Measurements from ENCODE around the gene TRAPPC14. TPM values are rescaled to one million over a fixed set of nuclear protein-coding genes. Genes with fewer than 3 reads are reported as not detected.

TRAPPC14 gene
- polyA plus RNA-seq, 6 donors from 2014 or later = 2.0 to 9.1 (median 3.3) TPM

DNA sequence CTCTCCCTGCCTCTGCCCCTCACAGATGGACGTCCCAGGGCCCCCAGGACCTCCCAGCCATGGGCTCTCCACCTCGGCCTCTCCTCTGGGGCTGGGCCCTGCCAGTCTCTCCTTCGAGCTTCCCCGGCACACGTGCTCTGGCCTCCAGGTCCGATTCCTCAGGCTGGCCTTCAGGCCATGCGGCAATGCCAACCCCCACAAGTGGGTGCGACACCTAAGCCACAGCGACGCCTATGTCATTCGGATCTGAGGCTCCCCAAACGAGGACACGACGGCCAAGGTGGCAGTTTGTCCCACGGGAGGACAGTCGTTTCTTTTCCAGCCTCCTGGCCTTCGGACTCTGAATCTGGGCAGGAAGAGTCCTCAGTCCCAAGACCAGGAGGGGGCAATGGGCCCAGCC, 51.9 kb downstream of the TRAPPC14 start:
- Mint-ChIP-seq H3K36me3 (no peaks in the 10 kb centered on the region), H3K27ac (peak overlapping the region in 1 of 6 donors; percentile 47)

GRCh38 chr7:100105534-100105933, 53.0 kb downstream of the TRAPPC14 start:
- ATAC-seq (ENCODE audit: low read depth in 2 of 2) (no peak), DNase-seq (no peak)
- Mint-ChIP-seq H3K36me3 (no peaks in the 10 kb centered on the region), H3K27ac (peak overlapping the region in 2 of 6 donors; percentile 54 to 87), H3K4me1 (peaks cover 9 to 23% (median 14%) of the 10 kb centered on the region in 3 donors), H3K4me3 (no peak overlapping the region), H3K27me3 (no peaks in the 10 kb centered on the region), H3K9me3 (no peaks in the 10 kb centered on the region)

More for the DNA sequence above, 51.9 kb downstream of the TRAPPC14 start:
- Mint-ChIP-seq H3K9me3 (no peaks in the 10 kb centered on the region), H3K27me3 (no peaks in the 10 kb centered on the region), H3K4me1 (peaks cover 5 to 16% (median 9%) of the 10 kb centered on the region in 3 donors), H3K4me3 (no peak overlapping the region)
- DNase-seq (no peak), ATAC-seq (ENCODE audit: low read depth in 2 of 2) (no peak)

Other genes with a start within 250 kb of the TRAPPC14 start
- 10 to 100 TPM; 12.6 to 39.2 (median 23.1) TPM for gene TRIM4, start 239.2 kb downstream of the TRAPPC14 start, polyA plus RNA-seq (ENCODE audit: low read depth in 6 of 6)
- gene GJC3, start 229.1 kb downstream of the TRAPPC14 start, polyA plus RNA-seq (ENCODE audit: low read depth in 6 of 6) = not detected
- gene AZGP1, start 182.7 kb downstream of the TRAPPC14 start, polyA plus RNA-seq (ENCODE audit: low read depth in 6 of 6) = not detected
- gene ZKSCAN1, start 143.1 kb downstream of the TRAPPC14 start, polyA plus RNA-seq (ENCODE audit: low read depth in 6 of 6) = 10 to 100 TPM; 14.7 to 54.3 (median 36.7) TPM
- gene ZSCAN21, start 108.9 kb downstream of the TRAPPC14 start, polyA plus RNA-seq (ENCODE audit: low read depth in 6 of 6) = 1 to 10 TPM; 4.7 to 9.8 (median 5.7) TPM
- gene ZNF3, start 77.0 kb downstream of the TRAPPC14 start, polyA plus RNA-seq (ENCODE audit: low read depth in 6 of 6) = 10 to 100 TPM; 14.6 to 34.4 (median 21.8) TPM
- 100 to 1,000 TPM; 109 to 249 (median 128) TPM for gene COPS6, start 69.8 kb downstream of the TRAPPC14 start, polyA plus RNA-seq (ENCODE audit: low read depth in 6 of 6)
- gene MCM7, start 57.3 kb downstream of the TRAPPC14 start, polyA plus RNA-seq (ENCODE audit: low read depth in 6 of 6) = 10 to 100 TPM; 39.0 to 59.9 (median 47.1) TPM
- gene AP4M1, start 57.1 kb downstream of the TRAPPC14 start, polyA plus RNA-seq (ENCODE audit: low read depth in 6 of 6) = 1 to 10 TPM; 3.3 to 6.8 (median 5.6) TPM
- gene TAF6, start 39.4 kb downstream of the TRAPPC14 start, polyA plus RNA-seq (ENCODE audit: low read depth in 6 of 6) = 10 to 100 TPM; 16.8 to 32.2 (median 21.6) TPM
- gene CNPY4, start 39.1 kb downstream of the TRAPPC14 start, polyA plus RNA-seq (ENCODE audit: low read depth in 6 of 6) = 1 to 10 TPM in 5 of 6 donors, not detected in 1; 4.9 to 8.6 (median 5.8) TPM
- gene MBLAC1, start 31.8 kb downstream of the TRAPPC14 start, polyA plus RNA-seq (ENCODE audit: low read depth in 6 of 6) = 1 to 10 TPM; 1.7 to 4.2 (median 2.4) TPM
- 100 to 1,000 TPM; 407 to 579 (median 480) TPM for gene LAMTOR4, start 9.8 kb downstream of the TRAPPC14 start, polyA plus RNA-seq (ENCODE audit: low read depth in 6 of 6)
- under 1 TPM in 5 of 6 donors, not detected in 1; 0.13 to 0.40 (median 0.23) TPM for gene GAL3ST4, start 9.9 kb upstream of the TRAPPC14 start, polyA plus RNA-seq (ENCODE audit: low read depth in 6 of 6)
- under 1 TPM in 4 of 6 donors, not detected in 2; 0.18 to 0.84 (median 0.28) TPM for gene GPC2, start 18.7 kb upstream of the TRAPPC14 start, polyA plus RNA-seq (ENCODE audit: low read depth in 6 of 6)
- gene STAG3, start 19.2 kb upstream of the TRAPPC14 start, polyA plus RNA-seq (ENCODE audit: low read depth in 6 of 6) = 100 to 1,000 TPM in 5 of 6 donors, 10 to 100 TPM in 1; 97.1 to 221 (median 129) TPM
- 10 to 100 TPM; 37.5 to 67.4 (median 56.4) TPM for gene PVRIG, start 61.2 kb upstream of the TRAPPC14 start, polyA plus RNA-seq (ENCODE audit: low read depth in 6 of 6)
- gene SPDYE3, start 149.0 kb upstream of the TRAPPC14 start, polyA plus RNA-seq (ENCODE audit: low read depth in 6 of 6) = 10 to 100 TPM in 1 of 6 donors, 1 to 10 TPM in 5; 5.0 to 10.3 (median 8.5) TPM
- gene PILRB, start 199.4 kb upstream of the TRAPPC14 start, polyA plus RNA-seq (ENCODE audit: low read depth in 6 of 6) = 10 to 100 TPM in 2 of 6 donors, 1 to 10 TPM in 4; 3.5 to 28.7 (median 7.0) TPM
- gene PILRA, start 214.8 kb upstream of the TRAPPC14 start, polyA plus RNA-seq (ENCODE audit: low read depth in 6 of 6) = 1 to 10 TPM in 1 of 6 donors, under 1 TPM in 4, not detected in 1; 0.53 to 1.8 (median 0.53) TPM